HepG2 (cell line): ENCODE data around the gene ARHGAP35. TPM values are rescaled to one million over a fixed set of nuclear protein-coding genes. Genes with fewer than 3 reads are reported as not detected.

Source experiments
- AKAP8 ChIP-seq: sonication (generic); formaldehyde crosslinking; IDR thresholded peaks from 2 replicates; pipeline ENCODE4 v1.5.1; 2020; ENCODE audit warnings: mild to moderate bottlenecking, missing genetic modification reagents
- ASH2L ChIP-seq: fragments of 300-600, 200-600 bp; sonication (generic); IDR thresholded peaks from 2 replicates; pipeline ENCODE4 v1.7.0; 2017; ENCODE audit warnings: low read depth, mild to moderate bottlenecking, moderate library complexity, mixed read lengths, low read length; ENCODE audit not compliant: insufficient read length
- ELF1 ChIP-seq: sonication (generic); formaldehyde crosslinking; IDR thresholded peaks from 2 replicates; pipeline ENCODE4 v1.4.0; 2020; ENCODE audit warnings: missing genetic modification reagents
- KAT8 ChIP-seq: IDR thresholded peaks from 2 replicates; pipeline ENCODE4 v1.6.1; 2016; ENCODE audit warnings: missing genetic modification reagents, missing compliant biosample characterization
- NR2C2 ChIP-seq: sonication (generic); formaldehyde crosslinking; IDR thresholded peaks from 2 replicates; pipeline ENCODE4 v1.4.0; 2020; ENCODE audit warnings: missing genetic modification reagents, mild to moderate bottlenecking, moderate library complexity, borderline replicate concordance
- PHB2 ChIP-seq: fragments of 450-650 bp; IDR thresholded peaks from 2 replicates; pipeline ENCODE4 v1.6.1; 2018; ENCODE audit not compliant: partially characterized antibody
- RCOR2 ChIP-seq: IDR thresholded peaks from 2 replicates; pipeline ENCODE4 v1.6.1; 2016; ENCODE audit warnings: missing biosample characterization, missing genetic modification reagents
- RELA ChIP-seq: sonication (generic); formaldehyde crosslinking; IDR thresholded peaks from 2 replicates; pipeline ENCODE4 v1.4.0; 2020; ENCODE audit warnings: missing genetic modification reagents
- SP2 ChIP-seq: sonication (generic); formaldehyde crosslinking; IDR thresholded peaks from 2 replicates; pipeline ENCODE4 v1.5.1; 2020; ENCODE audit warnings: mild to moderate bottlenecking, missing genetic modification reagents
- SPEN ChIP-seq: sonication (generic); formaldehyde crosslinking; IDR thresholded peaks from 2 replicates; pipeline ENCODE4 v1.5.1; 2020; ENCODE audit warnings: low read depth, mild to moderate bottlenecking, missing genetic modification reagents
- TAF1 ChIP-seq: sonication (generic); formaldehyde crosslinking; IDR thresholded peaks from 2 replicates; pipeline ENCODE4 v1.4.0; 2020; ENCODE audit warnings: missing genetic modification reagents
- TOPORS ChIP-seq: sonication (generic); formaldehyde crosslinking; IDR thresholded peaks from 2 replicates; pipeline ENCODE4 v1.8.0; 2023; ENCODE audit warnings: mild to moderate bottlenecking, missing genetic modification reagents
- ZBTB3 ChIP-seq: sonication (generic); formaldehyde crosslinking; IDR thresholded peaks from 2 replicates; pipeline ENCODE4 v1.4.0; 2020; ENCODE audit warnings: low read depth, mild to moderate bottlenecking, moderate library complexity, missing genetic modification reagents, borderline replicate concordance
- ZFP36L2 ChIP-seq: sonication (generic); formaldehyde crosslinking; IDR thresholded peaks from 2 replicates; pipeline ENCODE4 v1.4.0; 2020; ENCODE audit warnings: missing genetic modification reagents
- ZNF251 ChIP-seq: sonication (generic); formaldehyde crosslinking; IDR thresholded peaks from 2 replicates; pipeline ENCODE4 v1.9.0; 2021; ENCODE audit warnings: mild to moderate bottlenecking, missing genetic modification reagents
- ZNF484 ChIP-seq: sonication (generic); formaldehyde crosslinking; IDR thresholded peaks from 2 replicates; pipeline ENCODE4 v1.5.1; 2020; ENCODE audit warnings: mild to moderate bottlenecking, low read depth, missing genetic modification reagents, borderline replicate concordance
- ZNF607 ChIP-seq: sonication (generic); formaldehyde crosslinking; IDR thresholded peaks from 2 replicates; pipeline ENCODE4 v1.5.1; 2020; ENCODE audit warnings: missing genetic modification reagents, mild to moderate bottlenecking, borderline replicate concordance
- ZNF629 ChIP-seq: sonication (generic); formaldehyde crosslinking; conservative IDR thresholded peaks from 2 replicates; pipeline ENCODE4 v1.5.0; 2020; ENCODE audit warnings: missing genetic modification reagents
- ZNF788 ChIP-seq: sonication (generic); formaldehyde crosslinking; IDR thresholded peaks from 2 replicates; pipeline ENCODE4 v1.5.0; 2020; ENCODE audit warnings: mild to moderate bottlenecking, missing genetic modification reagents, borderline replicate concordance
- polyA plus RNA-seq, 8 experiments: library from polyadenylated mRNA; depleted of rRNA in 3 of 8; stranded (reverse) in 7 of 8; unstranded in 1 of 8; fragments of >200 nt; fragmentation: Illumina TruSeq in 4 of 8; extraction: Trizol in 4 of 8; gene quantifications; 2 replicates each; pipeline versions ENCODE4 v1.2.1 to v1.2.3, GENCODE V29; 2011 to 2016; ENCODE audit warnings: low read depth in 4 of 8, missing spikeins in 1 of 8, mixed read lengths in 1 of 8; ENCODE audit not compliant: insufficient read depth in 1 of 8
- total RNA-seq, 5 experiments: library from RNA; depleted of rRNA; stranded (reverse); fragments of >200 nt; fragmentation: Illumina TruSeq; extraction: Trizol; gene quantifications; 2 replicates each; pipeline ENCODE4 v1.2.3, GENCODE V29; 2016; ENCODE audit warnings: low read depth in 1 of 5
- TF ChIP-seq, protein P1 (sequence below): sonication (generic); formaldehyde crosslinking; IDR thresholded peaks from 2 replicates; pipeline ENCODE4 v1.4.0; 2020; ENCODE audit warnings: missing genetic modification reagents, borderline replicate concordance
- TF ChIP-seq, protein P2 (sequence below): sonication (generic); formaldehyde crosslinking; IDR thresholded peaks from 2 replicates; pipeline ENCODE4; 2020; ENCODE audit warnings: missing genetic modification reagents, mild to moderate bottlenecking, borderline replicate concordance

Gene ARHGAP35
- total and polyA plus RNA-seq, 2 of the 13 experiments (the other 11 are each of a cell fraction or from before 2014, with no cell fraction given), result 30.1 to 30.2 TPM

DNA sequence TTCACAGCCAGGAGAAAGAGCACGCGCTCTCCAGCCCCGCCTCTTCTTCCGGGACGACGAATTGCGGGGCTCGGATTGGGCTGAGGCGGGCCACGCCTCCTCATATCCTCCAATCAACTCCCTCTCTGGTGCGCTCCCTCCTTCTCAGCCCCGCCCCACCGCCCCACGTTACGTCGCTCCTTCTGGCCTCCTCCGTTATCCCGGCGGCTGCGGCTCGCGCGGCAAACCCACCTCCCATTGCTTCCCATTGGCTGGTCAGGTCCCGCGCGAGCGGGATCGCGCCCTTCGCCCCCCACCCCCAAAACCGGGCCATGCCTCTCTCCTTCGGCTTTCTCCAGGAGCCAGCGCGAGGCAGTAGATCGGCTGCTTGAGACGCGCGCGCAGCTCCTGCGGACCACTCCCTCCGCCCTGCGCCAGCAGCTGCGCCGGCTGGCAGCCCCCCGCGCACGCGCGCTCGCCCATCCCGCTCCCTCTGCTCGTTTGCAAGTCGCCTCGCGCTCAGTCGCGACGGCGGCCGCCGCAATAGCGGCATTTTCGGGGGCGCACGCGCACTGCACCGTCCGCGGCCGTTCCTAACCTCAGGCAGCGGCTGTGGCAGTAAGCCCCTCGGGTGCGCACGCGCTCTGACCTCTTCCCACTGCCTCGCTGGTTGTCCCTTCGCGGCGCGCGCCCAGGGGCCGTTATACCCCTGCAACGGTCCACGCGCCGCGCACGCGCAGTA, 512 bp upstream of the ARHGAP35 start (continued):
- peak; percentile 69; the same call in 1 of the 2 replicates for TF ChIP-seq ZNF788 (CRISPR knock-in tag)
- peak; percentile 64 for TF ChIP-seq NR2C2 (CRISPR knock-in tag)
- peak; percentile 82; the same call in 1 of the 2 replicates for TF ChIP-seq ZNF607 (CRISPR knock-in tag)
- peak; percentile 87 for TF ChIP-seq SPEN (CRISPR knock-in tag)
- 0 out of 2 replicates have a peak, but pooled peaks have one; percentile 43 for TF ChIP-seq ZNF251
- peak; percentile 86 for TF ChIP-seq SP2
- TF ChIP-seq ZFP36L2 (CRISPR knock-in tag), result no peak; the same call in 1 of the 2 replicates
- peak; percentile 83 for TF ChIP-seq TAF1 (CRISPR knock-in tag)
- peak; percentile 68 for TF ChIP-seq AKAP8 (CRISPR knock-in tag)
- peak; percentile 48; the same call in 1 of the 2 replicates for TF ChIP-seq TOPORS
- TF ChIP-seq PHB2, result no peak
- TF ChIP-seq, protein P1, sequence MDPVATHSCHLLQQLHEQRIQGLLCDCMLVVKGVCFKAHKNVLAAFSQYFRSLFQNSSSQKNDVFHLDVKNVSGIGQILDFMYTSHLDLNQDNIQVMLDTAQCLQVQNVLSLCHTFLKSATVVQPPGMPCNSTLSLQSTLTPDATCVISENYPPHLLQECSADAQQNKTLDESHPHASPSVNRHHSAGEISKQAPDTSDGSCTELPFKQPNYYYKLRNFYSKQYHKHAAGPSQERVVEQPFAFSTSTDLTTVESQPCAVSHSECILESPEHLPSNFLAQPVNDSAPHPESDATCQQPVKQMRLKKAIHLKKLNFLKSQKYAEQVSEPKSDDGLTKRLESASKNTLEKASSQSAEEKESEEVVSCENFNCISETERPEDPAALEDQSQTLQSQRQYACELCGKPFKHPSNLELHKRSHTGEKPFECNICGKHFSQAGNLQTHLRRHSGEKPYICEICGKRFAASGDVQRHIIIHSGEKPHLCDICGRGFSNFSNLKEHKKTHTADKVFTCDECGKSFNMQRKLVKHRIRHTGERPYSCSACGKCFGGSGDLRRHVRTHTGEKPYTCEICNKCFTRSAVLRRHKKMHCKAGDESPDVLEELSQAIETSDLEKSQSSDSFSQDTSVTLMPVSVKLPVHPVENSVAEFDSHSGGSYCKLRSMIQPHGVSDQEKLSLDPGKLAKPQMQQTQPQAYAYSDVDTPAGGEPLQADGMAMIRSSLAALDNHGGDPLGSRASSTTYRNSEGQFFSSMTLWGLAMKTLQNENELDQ (CRISPR knock-in tag), result no peak
- peak; percentile 69 for TF ChIP-seq ASH2L
- TF ChIP-seq, protein P2, sequence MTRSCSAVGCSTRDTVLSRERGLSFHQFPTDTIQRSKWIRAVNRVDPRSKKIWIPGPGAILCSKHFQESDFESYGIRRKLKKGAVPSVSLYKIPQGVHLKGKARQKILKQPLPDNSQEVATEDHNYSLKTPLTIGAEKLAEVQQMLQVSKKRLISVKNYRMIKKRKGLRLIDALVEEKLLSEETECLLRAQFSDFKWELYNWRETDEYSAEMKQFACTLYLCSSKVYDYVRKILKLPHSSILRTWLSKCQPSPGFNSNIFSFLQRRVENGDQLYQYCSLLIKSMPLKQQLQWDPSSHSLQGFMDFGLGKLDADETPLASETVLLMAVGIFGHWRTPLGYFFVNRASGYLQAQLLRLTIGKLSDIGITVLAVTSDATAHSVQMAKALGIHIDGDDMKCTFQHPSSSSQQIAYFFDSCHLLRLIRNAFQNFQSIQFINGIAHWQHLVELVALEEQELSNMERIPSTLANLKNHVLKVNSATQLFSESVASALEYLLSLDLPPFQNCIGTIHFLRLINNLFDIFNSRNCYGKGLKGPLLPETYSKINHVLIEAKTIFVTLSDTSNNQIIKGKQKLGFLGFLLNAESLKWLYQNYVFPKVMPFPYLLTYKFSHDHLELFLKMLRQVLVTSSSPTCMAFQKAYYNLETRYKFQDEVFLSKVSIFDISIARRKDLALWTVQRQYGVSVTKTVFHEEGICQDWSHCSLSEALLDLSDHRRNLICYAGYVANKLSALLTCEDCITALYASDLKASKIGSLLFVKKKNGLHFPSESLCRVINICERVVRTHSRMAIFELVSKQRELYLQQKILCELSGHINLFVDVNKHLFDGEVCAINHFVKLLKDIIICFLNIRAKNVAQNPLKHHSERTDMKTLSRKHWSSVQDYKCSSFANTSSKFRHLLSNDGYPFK, result peak; percentile 47; the same call in 1 of the 2 replicates
- peak; percentile 89 for TF ChIP-seq ELF1 (CRISPR knock-in tag)
- TF ChIP-seq RCOR2, result no peak
- peak; percentile 40; the same call in 1 of the 2 replicates for TF ChIP-seq ZNF484 (CRISPR knock-in tag)
- peak; percentile 32; the same call in 1 of the 2 replicates for TF ChIP-seq ZNF629 (CRISPR knock-in tag)
- TF ChIP-seq RELA (CRISPR knock-in tag), result no peak
- TF ChIP-seq ZBTB3 (CRISPR knock-in tag), result peak; percentile 90; the same call in 1 of the 2 replicates
- TF ChIP-seq KAT8, result no peak; the same call in 1 of the 2 replicates
